GM18498 (cell line): ENCODE measurements around the gene CABLES1.
A peak's percentile ranks its signal among the peaks of the same experiment; 100 is the strongest.

Source experiments
- ATAC-seq: cut with Tn5 transposase; IDR thresholded peaks from one replicate; pipeline ENCODE4 v1.9.1; 2021; ENCODE audit warnings: mild to moderate bottlenecking, moderate library complexity; ENCODE audit not compliant: unreplicated experiment

CABLES1 gene

DNA sequence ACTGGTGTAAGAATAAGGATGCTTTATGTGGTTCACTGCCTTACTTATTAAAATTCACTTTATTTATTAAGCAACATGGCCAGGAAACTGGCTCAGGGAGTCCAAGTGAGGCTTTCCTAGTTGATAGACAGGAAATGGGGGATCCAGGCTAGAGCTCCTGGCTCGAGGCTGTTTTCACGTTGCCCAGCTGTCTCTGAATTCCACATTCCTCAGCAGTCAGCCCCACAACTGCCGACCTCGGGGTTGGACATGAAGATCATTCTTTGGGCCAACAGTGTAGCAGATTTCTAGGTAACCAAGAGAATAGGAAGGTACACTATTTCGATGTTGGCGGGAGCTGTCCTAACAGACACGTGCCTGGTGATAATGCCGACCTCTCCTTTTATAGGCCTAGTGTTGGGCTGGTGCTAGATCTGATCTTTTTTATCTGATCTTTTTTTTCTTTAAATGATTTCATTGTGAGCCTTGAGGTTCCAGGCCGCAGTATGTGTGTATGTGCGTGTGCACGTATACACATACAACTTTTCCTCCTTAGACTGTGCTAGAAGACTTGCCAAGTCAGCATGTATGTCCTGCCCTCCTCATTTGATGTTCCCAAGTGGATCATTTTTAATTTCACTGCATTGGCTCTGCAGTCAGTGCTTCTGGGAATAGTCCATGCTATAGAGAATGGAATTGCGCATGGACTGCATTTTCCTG, 103.5 kb downstream of the CABLES1 start:
- ATAC-seq = no peak

DNA sequence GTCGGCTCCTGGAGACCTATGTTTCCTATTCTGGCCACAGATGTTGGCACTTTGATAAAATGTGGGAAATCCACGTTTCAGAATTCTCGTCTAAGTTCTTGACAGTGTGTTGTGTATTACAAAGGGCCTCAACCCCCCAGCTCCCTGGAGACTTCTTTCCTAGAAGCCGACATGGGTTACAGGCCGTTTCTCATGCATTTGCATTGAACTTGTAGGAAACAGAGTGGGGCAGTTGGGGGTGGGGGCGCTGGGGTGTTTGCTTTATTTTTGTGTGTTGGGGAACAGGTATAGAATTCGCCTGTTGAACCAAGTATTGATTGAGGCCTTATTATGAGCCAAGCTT, 104.0 kb downstream of the CABLES1 start:
- ATAC-seq = no peak

DNA sequence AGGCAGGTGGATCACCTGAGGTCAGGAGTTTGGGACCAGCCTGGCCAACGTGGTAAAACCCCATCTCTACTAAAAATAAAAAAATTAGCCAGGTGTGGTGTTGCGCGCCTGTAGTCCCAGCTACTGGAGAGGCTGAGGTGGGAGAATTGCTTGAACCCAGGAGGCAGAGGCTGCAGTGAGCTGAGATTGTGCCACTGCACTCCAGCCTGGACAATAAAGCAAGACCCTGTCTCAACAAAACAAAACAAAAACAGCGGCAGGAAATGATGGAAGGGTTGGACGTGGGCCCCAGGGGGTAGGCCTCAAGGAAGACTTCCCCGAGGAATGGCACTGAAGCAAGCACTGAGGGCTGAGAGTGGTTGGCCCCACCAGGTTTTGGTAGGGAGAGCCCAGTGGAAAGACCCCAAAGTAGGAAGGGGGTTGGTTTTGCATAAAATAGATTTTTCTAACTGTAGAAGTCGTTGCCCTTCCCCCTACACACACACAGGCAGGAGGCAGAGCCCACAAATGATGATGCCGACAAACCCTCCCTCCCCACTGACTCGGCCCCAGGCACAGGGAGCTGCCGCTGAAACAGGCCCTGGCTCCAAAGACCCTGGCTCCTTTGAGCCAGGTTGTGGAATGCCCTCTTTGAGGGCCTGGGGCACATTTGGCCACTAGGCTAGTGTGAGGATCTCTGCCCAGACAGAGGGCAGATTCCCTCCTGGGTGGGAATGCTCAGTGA, 104.8 kb downstream of the CABLES1 start:
- no peak for ATAC-seq

DNA sequence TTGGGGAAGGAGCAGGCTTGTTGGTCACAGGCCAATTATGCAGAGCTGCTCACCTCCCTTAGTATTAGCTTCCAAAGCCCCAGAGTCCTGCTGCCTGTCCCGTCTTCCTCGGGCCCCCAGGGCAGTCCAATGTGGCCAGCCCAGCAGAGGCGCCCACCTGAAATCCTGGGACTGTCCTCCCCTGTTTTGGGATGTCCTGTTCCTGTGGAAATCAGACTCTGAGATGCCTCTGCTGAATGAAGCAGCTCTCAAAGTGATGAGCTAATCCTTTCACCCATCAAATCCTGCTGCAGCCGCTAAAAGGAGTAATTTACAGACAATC, 105.3 kb downstream of the CABLES1 start:
- ATAC-seq = no peak

DNA sequence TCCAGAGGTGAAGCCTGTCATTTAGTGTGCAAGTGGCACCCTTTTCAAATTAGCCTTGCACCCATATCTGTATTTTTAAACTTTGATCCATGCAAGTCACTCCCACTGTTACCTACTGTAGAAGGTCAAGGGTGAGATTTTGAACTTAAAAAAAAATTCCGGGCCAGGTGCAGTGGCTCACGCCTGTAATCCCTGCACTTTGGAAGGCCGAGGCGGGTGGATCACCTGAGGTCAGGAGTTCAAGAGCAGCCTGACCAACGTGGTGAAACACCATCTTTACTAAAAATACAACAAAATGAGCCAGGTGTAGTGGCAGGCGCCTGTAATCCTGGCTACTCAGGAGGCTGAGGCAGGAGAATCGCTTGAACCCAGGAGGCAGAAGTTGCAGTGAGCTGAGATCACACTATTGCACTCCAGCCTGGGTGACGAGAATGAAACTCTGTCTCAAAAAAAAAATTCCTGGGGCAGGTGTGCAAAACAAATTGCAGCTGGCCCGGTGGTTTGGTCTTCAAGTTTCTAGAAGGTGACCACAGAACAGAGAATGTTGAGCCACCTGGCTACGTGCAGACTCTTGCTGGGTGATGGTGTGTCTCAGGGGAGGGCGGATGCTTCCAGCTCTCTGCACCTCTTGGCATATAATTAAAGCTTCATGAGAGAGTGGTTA, 106.7 kb downstream of the CABLES1 start:
- peak; percentile 92 for ATAC-seq

DNA sequence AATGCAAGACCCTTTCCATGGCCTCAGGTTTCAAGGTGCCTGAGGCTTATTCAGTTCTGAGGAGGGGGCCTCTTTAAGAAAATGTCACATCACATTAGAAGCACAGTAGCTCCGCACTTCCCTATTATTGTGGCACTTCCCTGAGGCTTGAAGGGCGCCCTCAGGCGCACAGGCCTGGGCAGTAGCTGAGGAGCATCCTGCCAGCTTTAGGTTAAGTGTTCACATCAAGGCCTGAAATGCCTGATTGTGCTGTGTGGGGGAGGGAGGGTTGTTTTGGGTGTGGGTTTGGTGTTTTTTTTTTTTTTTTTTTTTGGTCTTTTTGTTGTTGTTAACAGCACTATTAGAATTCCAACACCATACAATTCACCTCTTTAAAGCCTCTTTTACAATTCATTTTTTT, 107.9 kb downstream of the CABLES1 start:
- no peak for ATAC-seq

DNA sequence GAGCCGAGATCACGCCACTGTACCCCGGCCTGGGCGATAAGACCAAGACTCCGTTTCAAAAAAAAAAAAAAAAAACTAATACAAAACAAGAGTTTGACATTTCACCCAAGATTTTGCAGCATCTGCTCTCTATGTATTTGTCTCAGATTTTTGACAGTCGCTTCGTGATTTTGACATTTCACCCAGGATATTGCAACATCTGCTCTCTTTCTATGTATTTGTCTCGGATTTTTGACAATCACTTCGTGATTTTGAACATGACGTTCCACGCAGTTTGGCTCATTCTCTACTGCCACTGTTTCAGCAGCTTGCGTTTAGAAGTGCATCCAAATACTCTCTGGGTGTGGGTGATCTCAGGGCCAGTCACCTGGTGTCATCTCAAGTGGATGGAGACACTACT, 108.5 kb downstream of the CABLES1 start:
- no peak for ATAC-seq

DNA sequence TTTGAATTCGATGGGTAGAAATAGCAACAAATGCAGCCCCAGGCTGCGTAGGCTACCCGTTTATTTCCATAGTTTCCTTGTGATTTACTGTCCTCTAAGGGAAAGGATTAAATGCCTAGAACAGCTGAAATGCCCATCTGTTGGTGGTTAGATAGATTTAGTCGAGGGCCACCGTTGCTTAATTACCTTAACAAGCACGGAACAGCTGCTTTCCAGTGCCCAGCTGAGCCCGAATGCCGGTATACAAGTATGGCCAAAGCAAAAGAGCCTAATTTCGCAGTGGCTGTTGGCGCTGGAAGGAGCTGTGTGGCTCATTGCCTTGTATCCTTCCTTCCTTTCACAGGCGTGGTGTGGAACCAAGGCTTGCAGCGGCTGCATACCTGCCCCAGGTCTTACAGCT, 109.1 kb downstream of the CABLES1 start:
- ATAC-seq = no peak

DNA sequence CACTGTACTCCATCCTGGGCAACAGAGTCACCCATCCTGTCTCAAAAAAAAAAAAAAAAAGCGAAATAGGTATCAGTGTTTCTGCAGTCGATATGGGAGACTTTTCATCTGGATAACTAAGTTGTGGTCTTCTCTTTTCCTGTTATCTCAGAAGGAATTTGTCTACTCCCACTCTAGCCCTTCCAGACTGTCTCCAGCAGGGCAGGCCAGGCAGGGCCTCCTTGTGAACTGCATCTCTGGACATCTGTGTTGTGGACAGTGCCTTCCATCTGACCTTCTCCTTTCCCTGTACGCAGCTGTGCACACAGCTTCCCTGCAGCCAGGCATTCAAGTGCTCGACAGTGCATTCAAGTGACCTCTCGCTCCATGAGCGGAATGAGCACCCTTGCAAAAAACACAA, 110.2 kb downstream of the CABLES1 start:
- ATAC-seq = no peak

DNA sequence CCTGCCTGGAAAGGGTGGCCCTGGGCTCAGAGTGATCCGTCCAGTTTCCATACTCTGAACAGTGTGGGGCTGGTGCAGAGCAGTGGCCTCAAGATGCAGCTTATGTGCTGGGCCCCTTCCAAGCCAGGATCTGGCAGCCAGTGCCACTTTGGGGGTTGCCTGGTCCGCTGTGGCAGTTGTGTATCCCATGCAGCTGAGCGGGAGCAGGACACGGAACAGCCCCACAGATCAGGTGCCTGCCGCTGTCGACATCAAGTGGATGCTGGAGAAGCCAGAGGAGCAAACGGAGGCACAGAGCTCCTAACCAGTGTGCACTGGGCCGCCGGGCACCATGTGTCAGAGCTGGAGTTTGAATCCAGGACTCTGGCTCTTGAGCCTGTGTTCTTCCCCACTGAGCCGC, 112.0 kb downstream of the CABLES1 start:
- no peak for ATAC-seq

DNA sequence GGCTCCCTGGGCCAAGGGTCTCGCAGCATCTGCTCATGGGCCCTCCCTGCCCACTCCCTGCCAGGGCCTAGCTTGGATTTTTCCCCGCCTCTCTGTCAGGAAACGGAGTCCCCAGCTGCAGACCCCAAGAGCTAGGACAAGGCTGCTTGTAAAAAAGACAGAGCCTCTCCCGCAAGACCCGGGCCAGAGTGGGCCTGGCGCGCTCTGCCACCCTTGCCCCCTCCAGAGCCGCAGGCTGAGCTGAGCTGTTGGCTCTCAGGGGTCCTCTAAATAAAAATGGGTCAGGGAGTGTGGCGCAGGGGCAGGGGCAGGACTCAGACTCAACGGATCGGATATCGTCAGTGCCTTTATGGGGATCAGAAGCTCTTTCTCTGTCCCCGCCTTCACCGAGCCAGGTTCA, 112.6 kb downstream of the CABLES1 start:
- ATAC-seq = no peak

DNA sequence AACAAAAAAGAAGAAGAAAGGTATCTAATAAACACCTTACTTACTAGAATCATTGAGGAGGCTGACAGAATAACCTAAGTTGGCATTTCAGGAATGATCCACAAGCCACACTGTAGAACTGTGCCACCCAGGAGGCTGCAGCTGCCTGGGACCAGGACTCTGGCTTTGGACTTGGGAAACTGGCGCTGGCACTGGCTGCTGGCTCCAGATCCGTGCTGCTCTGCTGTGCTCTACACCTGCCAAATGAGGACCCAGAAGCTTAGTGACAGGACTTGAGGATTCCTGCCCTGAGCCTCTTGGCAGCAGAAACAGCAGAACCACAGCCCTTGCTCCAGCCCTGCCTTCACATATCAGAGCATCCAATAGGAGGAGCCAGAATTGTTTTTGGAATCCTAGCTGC, 113.5 kb downstream of the CABLES1 start:
- ATAC-seq = no peak

DNA sequence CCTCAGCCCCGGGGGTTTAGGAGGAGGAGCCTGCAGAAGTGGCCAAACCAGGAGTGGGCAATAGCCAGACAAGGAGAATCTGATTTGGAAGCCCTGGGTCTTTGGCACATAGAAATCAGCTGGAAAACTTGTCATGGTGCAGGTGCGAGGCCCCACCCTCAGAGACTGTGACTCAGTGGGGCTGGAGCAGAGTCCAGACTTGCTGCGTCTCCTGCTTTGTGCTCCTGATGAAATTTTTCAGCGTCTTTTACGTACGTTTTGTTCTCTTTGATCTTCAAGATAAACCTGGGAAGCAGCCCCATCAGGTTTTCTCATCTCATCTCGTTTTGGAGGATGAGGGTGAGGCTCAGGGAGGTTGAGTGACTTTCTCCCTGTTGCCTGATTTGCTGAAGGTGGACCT, 114.1 kb downstream of the CABLES1 start:
- ATAC-seq = no peak

DNA sequence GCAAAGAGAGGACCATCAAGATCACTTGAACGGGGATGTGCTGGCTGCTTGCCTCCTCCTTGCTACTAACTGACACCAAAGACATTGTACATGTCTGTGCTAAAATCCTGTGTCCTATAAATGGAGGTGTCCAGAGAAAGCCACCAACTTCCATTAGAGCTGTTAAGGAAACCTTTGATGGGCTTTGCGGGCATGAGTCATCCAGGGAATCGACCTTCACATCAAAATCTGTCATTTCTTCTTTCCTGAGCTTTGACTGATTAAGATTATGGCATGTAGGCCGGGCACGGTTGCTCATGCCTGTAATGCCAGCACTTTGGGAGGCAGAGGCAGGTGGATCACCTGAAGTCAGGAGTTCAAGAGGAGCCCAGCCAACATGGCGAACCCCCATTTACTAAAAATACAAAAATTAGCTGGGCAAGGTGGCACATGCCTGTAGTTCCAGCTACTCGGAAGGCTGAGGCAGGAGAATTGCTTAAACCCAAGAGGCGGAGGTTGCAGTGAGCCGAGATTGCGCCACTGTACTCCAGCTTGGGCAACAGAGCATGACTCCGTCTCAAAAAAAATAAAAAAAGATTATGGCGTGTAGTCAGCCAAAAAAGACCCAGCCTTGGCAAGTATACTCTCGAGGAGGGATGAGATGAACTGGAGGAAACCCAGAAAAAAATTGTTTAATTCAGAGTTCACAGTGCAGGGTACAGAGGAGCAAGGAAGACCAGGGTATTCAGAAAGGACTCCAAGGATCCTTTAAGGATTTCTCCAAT, 115.8 kb downstream of the CABLES1 start:
- ATAC-seq = no peak

DNA sequence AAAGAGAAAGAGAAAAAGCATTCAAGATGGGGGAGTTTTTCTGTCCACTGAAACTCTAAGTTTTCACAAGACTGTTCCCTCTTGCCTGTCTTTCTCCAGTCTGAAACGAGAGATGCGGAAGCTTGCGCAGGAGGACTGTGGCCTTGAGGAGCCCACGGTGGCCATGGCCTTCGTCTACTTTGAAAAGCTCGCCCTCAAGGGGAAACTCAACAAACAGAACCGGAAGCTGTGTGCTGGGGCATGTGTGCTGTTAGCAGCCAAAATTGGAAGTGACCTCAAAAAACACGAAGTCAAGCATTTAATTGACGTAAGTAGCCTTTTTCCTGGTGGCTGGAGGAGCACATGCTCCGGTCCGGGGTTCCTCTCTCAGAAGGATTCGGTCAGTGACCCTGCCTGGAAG, 118.3 kb downstream of the CABLES1 start:
- ATAC-seq = no peak

DNA sequence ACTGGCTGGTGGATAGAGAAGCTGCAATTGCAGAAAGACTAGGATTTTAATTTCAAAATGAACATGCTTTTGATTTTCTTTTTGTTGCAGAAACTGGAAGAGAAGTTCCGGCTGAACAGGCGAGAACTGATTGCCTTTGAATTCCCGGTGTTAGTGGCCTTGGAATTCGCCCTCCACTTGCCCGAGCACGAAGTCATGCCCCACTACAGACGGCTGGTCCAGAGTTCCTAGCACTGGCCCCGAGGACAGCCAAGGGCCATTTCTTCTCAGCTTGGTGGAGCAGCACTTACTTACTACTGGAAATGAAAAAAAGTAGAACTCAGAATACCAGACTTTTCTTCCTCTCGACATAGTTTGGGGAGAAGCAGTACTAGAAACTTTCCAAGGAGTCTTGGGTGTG, 121.9 kb downstream of the CABLES1 start:
- no peak for ATAC-seq

DNA sequence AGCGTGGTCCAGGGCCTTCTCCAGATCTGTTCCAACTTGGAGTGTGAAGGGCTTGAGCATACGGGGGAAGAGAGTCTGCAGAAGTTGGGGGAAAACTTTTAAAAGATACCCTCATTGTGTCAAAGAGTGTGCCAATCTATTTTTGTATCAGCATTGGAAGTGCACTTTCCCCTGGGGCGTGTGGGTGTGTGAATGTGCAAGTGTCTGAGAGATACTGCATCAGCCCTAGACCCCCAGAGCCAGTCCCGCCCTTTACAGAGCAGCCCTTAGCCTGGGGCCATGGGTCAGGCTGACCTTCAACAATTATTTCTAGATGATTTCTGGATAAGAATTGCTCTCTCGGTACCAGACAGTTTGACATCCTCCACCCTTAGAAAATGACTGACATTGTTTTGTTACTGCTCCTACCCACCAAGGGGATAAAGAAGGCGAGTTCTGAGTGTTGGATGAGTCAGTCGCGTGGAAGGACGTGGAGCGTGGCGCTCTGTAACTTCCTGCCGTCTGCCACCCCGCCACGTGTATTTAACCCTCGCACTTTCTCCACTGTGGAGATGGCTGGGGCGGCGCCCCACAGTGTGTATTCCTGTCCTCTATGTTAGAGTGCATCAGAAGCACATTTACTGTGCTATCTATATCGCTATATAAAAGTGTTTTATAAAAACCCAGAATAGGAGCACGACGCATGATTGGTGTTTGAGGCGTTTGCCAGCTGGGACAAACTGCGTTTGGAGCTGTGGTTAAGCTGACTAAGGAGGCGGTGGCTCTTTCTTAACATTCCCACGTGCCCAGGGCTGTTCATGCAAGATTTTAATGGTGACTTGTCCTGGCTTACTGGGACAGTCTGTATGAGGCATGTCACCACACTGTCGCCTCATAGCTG, 122.6 kb downstream of the CABLES1 start:
- ATAC-seq = no peak

DNA sequence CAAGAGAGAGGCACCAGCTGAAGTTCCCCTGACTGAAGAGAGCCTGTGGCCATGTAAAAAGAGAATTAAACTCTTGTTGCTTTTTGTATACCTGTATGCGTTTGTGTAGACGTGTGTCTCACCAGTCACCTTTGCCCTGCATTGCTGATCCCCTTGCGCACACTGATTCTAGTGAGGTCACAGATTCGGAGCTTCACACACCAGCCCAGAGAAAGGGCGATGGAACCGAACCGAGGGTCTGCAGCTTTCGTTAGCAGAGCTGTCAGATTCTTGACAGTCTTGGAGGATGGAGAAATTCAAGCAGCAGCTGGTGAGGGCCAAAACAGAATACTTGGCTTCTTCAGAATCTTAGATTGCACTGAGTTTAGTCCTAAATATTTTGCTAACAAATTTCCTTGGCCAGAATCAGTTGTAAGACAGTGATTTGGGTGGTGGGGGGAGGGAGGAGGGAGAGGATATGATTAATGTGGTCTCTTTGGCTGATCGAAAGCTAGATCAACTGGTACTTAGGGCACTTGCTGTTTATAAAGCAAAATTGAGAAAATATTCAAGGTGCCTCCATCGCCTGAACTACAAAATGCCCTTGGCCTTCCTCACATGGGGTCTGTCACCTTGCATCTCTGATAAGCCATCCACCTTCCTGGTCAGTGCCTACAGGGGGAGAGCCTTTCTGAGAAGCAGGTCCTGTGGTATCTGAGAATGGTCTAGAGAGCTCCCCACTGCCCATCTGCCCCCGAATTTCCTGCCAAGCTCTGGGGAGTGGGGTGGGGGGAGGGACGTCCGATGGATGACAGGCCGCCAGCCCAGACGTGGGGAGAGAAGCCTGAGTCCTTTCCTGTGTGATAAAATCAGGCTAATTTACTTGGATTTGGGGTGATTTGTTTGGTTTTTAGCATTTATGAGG, 123.5 kb downstream of the CABLES1 start:
- no peak for ATAC-seq
